Body of pancreas (tissue), 4 donors: ENCODE data around the gene PACSIN2. TPM values are rescaled to one million over a fixed set of nuclear protein-coding genes. Genes with fewer than 3 reads are reported as not detected.

Source experiments
- ATAC-seq: fragments of 150-250 bp; one replicate; pipeline ENCODE4 v1.9.1; 2016
- DNase-seq, 4 donors: peaks; one replicate each; pipeline ENCODE4 v3.0.0-alpha.2; 2019
- H3K27ac ChIP-seq, 4 donors: fragments of 200-600 bp; sonication (generic); 1 replicate in 3 of 4; 2 replicates in 1 of 4; pipeline versions ENCODE4 v1.5.1 to v1.6.1; 2016 to 2019; ENCODE audit warnings: mild to moderate bottlenecking in 1 of 4, mixed read lengths in 1 of 4, moderate library complexity in 1 of 4
- H3K27me3 ChIP-seq, 2 donors: fragments of 200-600 bp; sonication (generic); one replicate each; pipeline ENCODE4 v1.6.0; 2016; ENCODE audit warnings: mild to moderate bottlenecking in 1 of 2
- H3K36me3 ChIP-seq, 2 donors: fragments of 200-600 bp; sonication (generic); replicated peaks in 1 of 2; 2 replicates each; pipeline ENCODE4 v1.5.1; 2016; ENCODE audit warnings: low read depth in 2 of 2; ENCODE audit not compliant: insufficient read depth in 1 of 2
- H3K4me1 ChIP-seq: fragments of 200-600 bp; sonication (generic); one replicate; pipeline ENCODE4 v1.6.0; 2016
- H3K4me3 ChIP-seq, 2 donors: fragments of 200-600 bp; sonication (generic); 1 replicate in 1 of 2; 2 replicates in 1 of 2; pipeline ENCODE4 v1.5.1; 2016 to 2019
- H3K9me3 ChIP-seq, 3 donors: fragments of 200-600 bp; sonication (generic); 1 replicate in 2 of 3; 2 replicates in 1 of 3; pipeline ENCODE4 v1.5.1; 2016
- CTCF ChIP-seq, 7 experiments: fragments of 450-650 bp in 4 of 7; fragments of 200-600 bp in 3 of 7; sonication (generic) in 3 of 7; IDR thresholded peaks; one replicate each; pipeline ENCODE4 v1.5.1; 2016 to 2019; ENCODE audit warnings: antibody characterized with exemption in 7 of 7
- POLR2A ChIP-seq, 3 donors: fragments of 450-650 bp; IDR thresholded peaks; one replicate each; pipeline ENCODE4 v1.6.1; 2016; ENCODE audit warnings: antibody characterized with exemption in 3 of 3, mild to moderate bottlenecking in 2 of 3
- WGBS, 2 donors: methylation state at CpG; one replicate each; pipeline ENCODE4 v1.1.5; 2017; 5-methylcytosine and 5-hydroxymethylcytosine counted together
- intact Hi-C: fragments of 100-400 bp; cut with DNase I; formaldehyde crosslinking; loops from one replicate; pipeline ENCODE4 v1.15.1; 2023
- total RNA-seq, 2 donors: library from RNA; depleted of rRNA; stranded (reverse); fragments of >200 nt; gene quantifications; one replicate each; pipeline ENCODE4 v1.1.0, GENCODE V29; 2016

Gene PACSIN2
- total RNA-seq, 2 donors from 2014 or later = 117 to 118 TPM

- intact Hi-C loops = loop anchor here (10.0 kb wide), 1 partner anchor 65 kb away; no protein-coding TSS in a partner anchor
- ATAC-seq = peak; percentile 93
- Histone ChIP-seq H3K27ac (peak overlapping the region; percentile 81 to 92 (median 90)), H3K4me1 (peaks cover 86% of the 10 kb centered on the region), H3K27me3 (no peaks in the 10 kb centered on the region), H3K36me3 (no peaks in the 10 kb centered on the region), H3K9me3 (no peaks in the 10 kb centered on the region), H3K4me3 (no peak overlapping the region)
- TF ChIP-seq POLR2A (IDR thresholded peaks at IDR 0.05) = peak in 1 of 3 donors; percentile 35
- TF ChIP-seq CTCF (IDR thresholded peaks at IDR 0.05) = no peak
- 21 to 26% methylated on average over 10 to 12 of the region's 12 CpGs for WGBS, 2 donors
- DNase-seq = peak; percentile 81 to 90 (median 87)
These were observed 74.9 kb downstream of the PACSIN2 start for GRCh38 chr22:42939941-42940653.

GRCh38 chr22:42939451-42939881, 75.5 kb downstream of the PACSIN2 start:
- Histone ChIP-seq H3K36me3 (no peaks in the 10 kb centered on the region), H3K4me1 (peaks cover 86% of the 10 kb centered on the region), H3K27ac (peak overlapping the region; percentile 81 to 92 (median 90)), H3K27me3 (no peaks in the 10 kb centered on the region), H3K4me3 (no peak overlapping the region), H3K9me3 (no peaks in the 10 kb centered on the region)
- no peak for ATAC-seq
- DNase-seq = peak in 1 of 4 donors; percentile 40
- TF ChIP-seq CTCF (IDR thresholded peaks at IDR 0.05) = no peak
- TF ChIP-seq POLR2A (IDR thresholded peaks at IDR 0.05) = no peak
- intact Hi-C loops = no loop called here
- 38 to 49% methylated on average over 7 of the region's 7 CpGs for WGBS, 2 donors

- H3K4me1 ChIP-seq = peaks cover 86% of the 10 kb centered on the region
- TF ChIP-seq POLR2A (IDR thresholded peaks at IDR 0.05) (no peak), CTCF (IDR thresholded peaks at IDR 0.05) (no peak)
- H3K9me3 ChIP-seq = no peaks in the 10 kb centered on the region
- intact Hi-C loops = no loop called here
- WGBS, 2 donors = 21 to 31% methylated on average over 5 of the region's 5 CpGs
- no peaks in the 10 kb centered on the region for H3K27me3 ChIP-seq
- DNase-seq (peak in 3 of 4 donors; percentile 47 to 61 (median 52)), ATAC-seq (no peak)
- no peaks in the 10 kb centered on the region for H3K36me3 ChIP-seq
- peak overlapping the region; percentile 81 to 92 (median 90) for H3K27ac ChIP-seq
- no peak overlapping the region for H3K4me3 ChIP-seq
These were observed 76.0 kb downstream of the PACSIN2 start for GRCh38 chr22:42938976-42939375.

DNA sequence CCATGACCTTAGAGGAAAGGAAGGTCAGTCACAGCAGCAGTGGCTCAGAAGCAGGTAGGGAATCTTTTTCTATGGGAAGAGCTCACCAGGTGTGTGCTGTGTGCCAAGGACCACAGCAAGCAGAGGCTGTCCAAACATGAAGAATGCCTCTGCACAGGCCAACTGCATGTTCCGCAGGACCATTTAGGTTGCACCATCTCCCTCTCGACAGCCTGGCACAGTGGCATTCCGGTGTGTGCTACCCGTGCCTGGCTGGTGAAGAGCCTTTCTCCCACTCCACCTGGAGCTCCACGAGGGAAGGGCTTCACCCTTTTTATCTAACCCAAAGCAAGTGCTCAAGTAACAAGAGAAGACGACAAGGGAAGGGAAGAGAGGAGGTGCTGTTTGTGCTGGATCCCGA, 76.5 kb downstream of the PACSIN2 start:
- H3K27ac ChIP-seq = peak overlapping the region; percentile 81 to 92 (median 90)
- no peaks in the 10 kb centered on the region for H3K27me3 ChIP-seq
- no peaks in the 10 kb centered on the region for H3K36me3 ChIP-seq
- TF ChIP-seq POLR2A (IDR thresholded peaks at IDR 0.05) (no peak), CTCF (IDR thresholded peaks at IDR 0.05) (no peak)
- peaks cover 86% of the 10 kb centered on the region for H3K4me1 ChIP-seq
- intact Hi-C loops = no loop called here
- peak in 1 of 4 donors; percentile 58 for DNase-seq
- no peak overlapping the region for H3K4me3 ChIP-seq
- no peak for ATAC-seq
- 30 to 35% methylated on average over 7 of the region's 7 CpGs for WGBS, 2 donors
- no peaks in the 10 kb centered on the region for H3K9me3 ChIP-seq
